ENCODE results near the gene SLC2A1. TPM values are rescaled to one million over a fixed set of nuclear protein-coding genes. Genes with fewer than 3 reads are reported as not detected.

Gene SLC2A1
- total and polyA plus RNA-seq, 9 of the 15 experiments (the other 6 are each of a cell fraction or from before 2014, with no cell fraction given), result 12.6 to 153 (median 48.0) TPM

GRCh38 chr1:42941640-42942330 is 16.9 kb downstream of the SLC2A1 start (continued):
- TF ChIP-seq REST (IDR thresholded peaks at IDR 0.05; ENCODE audit: borderline replicate concordance), result peak; percentile 32
- TF ChIP-seq REST (CRISPR knock-in tag; IDR thresholded peaks at IDR 0.05; ENCODE audit: low read depth), result no peak
- TF ChIP-seq KDM5B (IDR thresholded peaks at IDR 0.05; ENCODE audit: insufficient replicate concordance, low read depth, low read length), result no peak
- peak; percentile 1; the same call in 1 of the 2 replicates for TF ChIP-seq USF2 (CRISPR knock-in tag; IDR thresholded peaks at IDR 0.05)
- peak; percentile 81 for TF ChIP-seq JUN (IDR thresholded peaks at IDR 0.05; ENCODE audit: borderline replicate concordance, low read depth, low read length)
- 0 out of 2 replicates have a peak, but pooled peaks have one; percentile 64 for TF ChIP-seq JUN (CRISPR knock-in tag; IDR thresholded peaks at IDR 0.05; ENCODE audit: borderline replicate concordance)
- peak; percentile 96 for TF ChIP-seq C11orf30 (IDR thresholded peaks at IDR 0.05; ENCODE audit: low read depth)
- no peak for TF ChIP-seq NR4A1 (CRISPR knock-in tag; IDR thresholded peaks at IDR 0.05)
- peak; percentile 23; the same call in 1 of the 2 replicates for TF ChIP-seq NR4A1 (tag; IDR thresholded peaks at IDR 0.05)
- no peak for TF ChIP-seq ZBED1 (IDR thresholded peaks at IDR 0.05)
- no peak for TF ChIP-seq POLR2H (tag; IDR thresholded peaks at IDR 0.05; ENCODE audit: low read depth)
- TF ChIP-seq JUND (IDR thresholded peaks at IDR 0.05; ENCODE audit: borderline replicate concordance, low read depth, low read length), result peak; percentile 95
- peak; percentile 96; the same call in 2 of the 3 replicates for TF ChIP-seq JUND (tag; IDR thresholded peaks at IDR 0.05; ENCODE audit: borderline replicate concordance, low read depth, low read length)
- TF ChIP-seq KLF1 (tag; IDR thresholded peaks at IDR 0.05), result peak; percentile 81; the same call in 1 of the 2 replicates
- TF ChIP-seq HMBOX1 (IDR thresholded peaks at IDR 0.05), result 0 out of 2 replicates have a peak, but pooled peaks have one; percentile 27
- TF ChIP-seq CREB1 (IDR thresholded peaks at IDR 0.05), result no peak
- TF ChIP-seq CREB1 (CRISPR knock-in tag; IDR thresholded peaks at IDR 0.05), result 0 out of 2 replicates have a peak, but pooled peaks have one; percentile 30
- TF ChIP-seq EP300 (IDR thresholded peaks at IDR 0.05; ENCODE audit: low read length), result peak; percentile 46; the same call in 1 of the 2 replicates
